Measurements from ENCODE around the gene JAK2.
"Not testable (repeated sequence)": the region's sequence is repeated elsewhere in the genome, so short reads cannot be mapped to it uniquely, and the experiment has no call there.

Gene JAK2

DNA sequence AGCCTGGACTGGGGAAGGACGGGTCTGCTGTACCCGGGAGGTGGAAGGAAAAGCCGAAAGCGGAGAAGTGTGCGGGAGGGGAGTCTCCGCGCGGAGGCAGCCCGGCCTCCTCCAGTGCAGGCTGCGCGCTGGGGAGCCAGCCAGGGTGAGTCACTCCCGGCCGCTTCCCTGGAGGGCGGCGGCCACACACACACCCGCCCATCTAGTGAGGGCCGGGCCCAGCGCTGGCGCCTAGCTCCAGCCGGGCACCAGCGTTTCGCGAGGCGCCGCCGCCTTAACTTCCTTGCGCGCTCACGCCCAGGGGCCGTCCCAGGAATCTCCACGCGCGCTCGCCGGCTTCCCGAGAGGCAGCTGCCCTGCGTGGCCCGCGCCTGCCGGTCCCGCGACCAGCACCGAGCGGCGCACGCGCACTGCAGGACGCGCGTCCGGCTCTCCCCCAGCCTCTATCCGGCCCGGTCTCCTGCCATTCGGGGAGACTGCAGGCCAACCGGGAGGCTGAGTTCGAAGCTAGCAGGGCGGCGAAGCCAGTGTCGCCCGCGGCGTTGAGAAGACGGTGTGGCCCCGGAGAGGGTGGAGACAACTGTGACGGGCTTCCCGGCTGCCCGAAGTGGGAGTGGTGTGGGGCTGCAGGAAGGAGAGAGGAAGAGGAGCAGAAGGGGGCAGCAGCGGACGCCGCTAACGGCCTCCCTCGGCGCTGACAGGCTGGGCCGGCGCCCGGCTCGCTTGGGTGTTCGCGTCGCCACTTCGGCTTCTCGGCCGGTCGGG lies at the start of gene JAK2:
Gene JAK2 (plus strand): TSS at position 652 of the 765 bp plus-strand sequence. CDS start 36,716 bp downstream, outside the sequence.
- peak; percentile 37 for DNase-seq

GRCh38 chr9:4936277-4936676 lies 48.8 kb upstream of the JAK2 start:
- no peak for DNase-seq

DNA sequence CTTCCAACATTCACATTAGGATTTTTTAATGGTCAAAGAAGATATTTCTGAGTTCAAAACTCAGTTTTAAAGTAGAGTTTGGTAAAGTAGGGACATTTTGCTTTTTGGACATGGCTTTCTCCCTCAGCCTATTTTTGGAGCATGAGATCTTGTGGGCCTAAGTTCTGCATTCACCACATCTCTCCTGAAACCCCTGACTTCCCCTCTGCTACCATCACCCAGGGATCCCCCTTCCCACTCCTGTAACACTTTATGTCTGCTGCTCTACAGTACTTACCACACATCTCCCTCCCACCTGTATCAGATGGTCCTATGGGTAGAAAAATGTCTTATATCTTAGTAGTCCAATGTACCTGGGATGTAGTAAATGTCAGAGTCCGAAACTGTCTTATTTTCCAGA lies 48.2 kb upstream of the JAK2 start:
- DNase-seq: no peak

- no peak for DNase-seq
Observed at GRCh38 chr9:4937446-4937845, 47.6 kb upstream of the JAK2 start.

DNA sequence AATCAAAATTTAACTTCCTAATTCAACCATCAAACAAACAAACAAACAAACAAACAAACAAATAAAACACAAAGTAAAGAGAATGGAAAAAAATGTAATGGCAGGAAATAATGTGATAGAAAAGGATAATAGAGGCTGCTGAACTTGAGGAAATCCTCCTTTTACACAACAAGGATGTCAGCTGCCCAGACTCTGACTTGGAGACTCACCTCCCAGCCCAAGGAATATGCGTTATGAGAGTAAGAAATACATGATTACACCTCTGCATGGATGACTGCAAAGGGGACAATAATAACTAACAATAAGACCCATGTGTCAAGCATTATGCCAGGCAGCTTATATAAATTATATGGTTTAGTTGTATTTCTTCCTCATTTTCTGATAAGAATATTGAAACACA lies 46.6 kb upstream of the JAK2 start:
- DNase-seq: no peak

- DNase-seq: no peak
Observed at GRCh38 chr9:4939118-4939561, 45.9 kb upstream of the JAK2 start.

DNA sequence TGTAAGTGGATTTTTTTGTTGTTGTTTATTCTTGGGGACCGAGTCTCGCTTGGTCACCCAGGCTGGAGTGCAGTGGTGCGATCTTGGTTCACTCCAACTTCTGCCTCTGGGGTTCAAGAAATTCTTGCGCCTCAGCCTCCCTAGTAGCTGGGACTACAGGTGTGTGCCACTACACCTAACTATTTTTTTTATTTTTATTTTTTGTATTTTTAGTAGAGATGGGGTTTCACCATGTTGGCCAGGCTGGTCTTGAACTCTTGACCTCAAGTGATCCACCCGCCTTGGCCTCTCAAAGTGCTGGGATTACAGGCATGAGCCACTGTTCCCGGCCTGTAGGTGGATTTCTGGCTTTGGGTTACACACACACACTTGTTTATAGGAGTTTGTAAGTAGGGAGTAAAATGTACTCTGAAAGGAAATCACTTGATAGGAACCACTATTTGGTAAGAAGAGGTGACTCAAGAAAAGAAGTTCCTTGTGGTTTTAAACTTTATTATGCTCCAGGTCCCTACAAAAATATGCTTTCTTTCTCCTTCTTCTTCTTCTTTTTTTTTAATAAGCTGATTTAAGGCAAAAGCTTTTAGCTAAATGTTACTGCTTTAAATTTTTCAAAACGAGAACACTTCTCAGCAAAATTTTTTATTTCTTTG lies 42.9 kb upstream of the JAK2 start:
- not testable (repeated sequence) for DNase-seq

GRCh38 chr9:4943346-4943745 lies 41.7 kb upstream of the JAK2 start:
- DNase-seq: no peak

DNA sequence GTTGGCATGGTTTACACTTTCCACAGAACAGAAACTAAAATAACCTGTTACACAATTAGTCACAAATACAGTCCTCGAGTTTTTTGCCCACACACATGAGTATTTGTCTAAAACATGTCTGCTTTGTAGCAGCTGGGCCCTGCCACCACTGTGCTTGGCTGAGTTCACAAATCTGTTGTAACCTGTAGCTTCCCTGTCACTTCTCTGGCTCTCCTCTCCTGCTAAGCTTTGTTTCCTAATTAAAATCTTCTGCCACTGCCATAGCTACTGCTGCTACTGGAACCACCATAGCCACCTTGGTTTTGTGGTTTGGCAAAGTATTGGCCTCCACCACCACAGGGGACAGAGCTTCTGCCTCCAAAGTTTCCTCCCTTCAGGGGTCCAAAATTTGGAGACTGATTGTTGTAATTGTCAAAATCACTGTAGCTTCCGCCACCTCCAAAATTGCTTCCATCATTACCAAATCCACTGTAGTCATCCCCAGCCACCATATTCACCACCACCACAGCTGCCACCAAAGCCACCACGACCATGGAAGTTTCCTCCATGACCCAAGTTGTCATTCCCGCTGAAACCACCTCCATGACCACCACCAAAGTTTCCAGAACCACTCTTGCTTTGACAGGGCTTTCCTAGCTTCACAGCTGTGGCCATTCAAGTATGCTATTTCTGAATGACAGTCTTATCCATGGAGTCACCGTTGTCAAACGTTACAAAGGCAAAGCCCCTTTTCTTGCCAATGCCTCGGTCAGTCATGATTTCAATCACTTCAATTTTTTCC lies 40.5 kb upstream of the JAK2 start:
- DNase-seq: not testable (repeated sequence)

DNA sequence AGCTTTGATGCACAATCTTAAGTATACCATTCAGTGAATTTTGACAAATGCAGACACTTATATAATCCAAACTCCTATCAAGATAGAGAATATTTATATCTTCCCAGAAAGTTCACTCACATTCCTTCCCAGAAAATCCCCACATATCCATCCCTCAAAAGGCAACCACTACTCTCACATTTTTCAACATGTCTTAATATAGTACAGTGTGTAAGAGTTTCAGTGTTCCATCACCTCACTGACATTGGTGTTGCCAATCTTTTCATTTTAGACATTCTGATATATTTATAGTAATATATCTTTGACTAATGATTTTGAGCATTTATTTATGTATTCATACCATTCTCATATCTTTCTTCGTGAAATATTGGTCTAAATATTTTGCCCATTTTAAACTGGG lies 38.1 kb upstream of the JAK2 start:
- DNase-seq: no peak

GRCh38 chr9:4955836-4956235 lies 29.2 kb upstream of the JAK2 start:
- DNase-seq: no peak

DNA sequence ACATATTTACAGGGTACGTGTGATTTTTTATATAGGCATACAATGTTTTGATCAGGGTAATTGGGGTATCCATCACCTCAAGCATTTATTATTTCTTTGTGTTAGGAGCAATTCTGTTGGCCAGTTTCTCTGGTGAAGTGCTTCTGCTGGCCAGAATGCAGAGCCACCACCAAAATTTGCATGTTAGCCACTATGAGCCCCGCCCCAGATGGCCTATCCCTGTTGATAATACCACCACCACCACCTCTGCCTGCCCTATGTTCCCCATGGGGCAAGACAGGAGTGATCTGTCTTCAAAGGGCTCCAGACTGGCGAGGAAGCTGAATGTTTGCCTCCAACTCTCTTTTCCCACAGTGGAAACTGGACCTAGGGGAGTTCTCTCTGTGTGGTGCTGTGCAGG lies 26.0 kb upstream of the JAK2 start:
- no peak for DNase-seq

GRCh38 chr9:4962085-4962484 lies 23.0 kb upstream of the JAK2 start:
- DNase-seq: no peak

GRCh38 chr9:4964540-4964939 lies 20.5 kb upstream of the JAK2 start:
- no peak for DNase-seq

- DNase-seq: no peak
Observed at GRCh38 chr9:4965174-4965821, 19.8 kb upstream of the JAK2 start.

- DNase-seq: no peak
Observed at GRCh38 chr9:4967523-4967922, 17.5 kb upstream of the JAK2 start.

DNA sequence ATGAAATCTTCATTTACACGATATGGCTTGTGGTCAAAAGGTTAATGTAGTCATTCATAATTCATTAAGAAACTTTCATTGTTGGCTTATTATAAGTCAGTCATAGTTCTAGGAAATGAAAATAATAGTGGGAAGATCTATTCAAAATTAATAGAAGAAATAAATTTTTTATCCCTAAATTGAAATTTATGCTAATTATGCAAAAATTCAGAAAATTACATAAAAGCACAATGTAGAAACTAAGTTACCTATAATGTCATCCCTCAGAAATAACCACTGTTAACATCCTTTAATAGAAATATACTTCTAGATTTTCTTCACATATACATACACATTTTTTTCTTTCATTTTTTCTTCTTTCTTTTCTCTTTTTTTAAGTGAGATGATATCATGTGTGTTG lies 15.9 kb upstream of the JAK2 start:
- no peak for DNase-seq

DNA sequence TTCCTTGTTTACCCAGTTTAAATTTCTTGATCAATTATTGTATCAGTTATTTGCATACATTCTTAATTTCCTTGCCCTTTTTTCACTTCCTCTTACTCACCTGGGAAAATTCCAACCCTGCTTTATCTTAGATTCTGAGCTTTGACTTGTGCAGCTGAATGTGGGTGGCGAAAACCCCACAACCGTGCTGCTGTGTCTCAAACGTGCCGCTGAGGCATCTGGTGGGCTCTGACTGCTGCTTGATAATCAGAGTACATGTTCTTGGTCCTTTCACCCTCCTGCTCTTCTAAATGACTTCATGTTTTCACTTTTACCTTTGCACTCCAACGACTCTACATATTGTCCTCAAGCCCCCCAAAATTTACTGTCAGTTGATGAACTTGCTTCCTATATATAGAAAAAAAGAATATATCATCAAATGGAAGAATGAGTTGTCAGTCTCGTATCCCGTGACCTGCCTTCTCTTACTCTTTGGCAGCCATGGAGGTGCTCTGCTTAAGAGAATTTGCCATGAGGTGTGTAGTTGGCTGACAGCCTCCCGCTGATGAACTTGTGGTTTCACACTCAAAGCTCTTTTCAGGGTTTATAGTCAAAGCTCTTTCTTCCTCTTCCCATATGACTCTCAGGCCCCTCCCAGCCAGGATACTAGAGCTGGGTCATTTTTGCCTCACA lies 14.0 kb upstream of the JAK2 start:
- no peak for DNase-seq

GRCh38 chr9:4973246-4973645 lies 11.8 kb upstream of the JAK2 start:
- no peak for DNase-seq

GRCh38 chr9:4973902-4974301 lies 11.2 kb upstream of the JAK2 start:
- DNase-seq: no peak

DNA sequence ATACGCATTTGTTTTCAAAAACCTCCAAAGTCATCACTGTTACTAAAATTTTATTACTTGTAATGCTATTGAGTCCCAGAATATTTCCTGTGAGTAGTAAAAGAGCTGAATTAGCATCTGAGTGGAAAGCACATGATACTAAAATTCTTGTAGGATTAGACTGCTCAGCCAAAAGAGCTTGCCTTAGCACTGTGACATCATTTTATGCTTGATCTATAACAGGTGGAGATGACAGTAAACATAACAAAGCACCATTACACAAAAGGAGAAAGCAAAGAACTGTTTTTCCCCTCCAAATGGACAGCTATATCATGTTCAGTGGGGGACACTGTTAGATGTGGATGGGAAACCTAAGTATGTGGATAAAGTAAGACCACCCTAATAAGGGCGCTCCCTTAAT lies 5.8 kb upstream of the JAK2 start:
- no peak for DNase-seq

- no peak for DNase-seq
Observed at GRCh38 chr9:4980086-4980727, 4.9 kb upstream of the JAK2 start.
